ENCODE measurements around the gene OGA. TPM values are rescaled to one million over a fixed set of nuclear protein-coding genes. Genes with fewer than 3 reads are reported as not detected.

The OGA gene
- total and polyA plus RNA-seq, 10 donors = 65.7 to 234 (median 162) TPM

DNA sequence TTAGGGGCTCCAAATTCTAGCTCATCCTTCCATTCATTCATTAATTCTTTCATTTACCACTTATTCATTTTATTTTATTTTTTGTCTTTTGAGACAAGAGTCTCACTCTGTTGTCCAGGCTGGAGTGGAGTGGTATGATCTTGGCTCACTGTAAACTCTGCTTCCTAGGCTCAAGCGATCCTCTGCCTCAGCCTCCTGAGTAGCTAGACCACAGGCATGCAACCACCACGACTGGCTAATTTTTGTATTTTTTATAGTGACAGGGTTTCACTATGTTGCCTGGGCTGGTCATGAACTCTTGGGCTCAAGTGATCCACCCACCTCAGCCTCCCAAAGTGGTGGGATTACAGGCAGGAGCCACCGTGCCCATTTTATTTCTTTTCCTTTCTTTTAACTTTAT lies 74.0 kb downstream of the OGA start:
- TF ChIP-seq CTCF (IDR thresholded peaks at IDR 0.05 in 8 of 11, conservative IDR thresholded peaks at IDR 0.05 in 3 of 11) (no peak), POLR2A (IDR thresholded peaks at IDR 0.05) (no peak), POLR2AphosphoS5 (IDR thresholded peaks at IDR 0.05) (no peak)

DNA sequence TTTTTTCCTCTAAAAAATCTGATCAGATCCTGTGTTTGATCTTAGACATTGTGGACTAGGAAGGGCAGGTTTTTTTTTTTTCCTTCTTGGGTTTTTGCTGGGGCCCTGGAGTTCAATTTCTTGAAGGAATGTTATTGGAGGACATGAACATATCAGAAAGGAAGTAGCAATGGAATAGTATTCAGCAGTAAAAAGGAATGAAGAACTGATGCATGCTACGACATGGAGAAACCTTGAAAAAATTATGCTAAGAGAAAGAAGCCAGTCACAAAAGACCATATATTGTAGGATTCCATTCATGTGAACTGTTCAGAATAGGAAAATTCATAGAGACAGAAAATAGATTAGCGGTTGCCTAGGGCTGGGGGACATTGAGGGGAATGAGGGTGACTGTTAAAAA lies 76.3 kb downstream of the OGA start:
- intact Hi-C loops (cut with DNase I; ENCODE audit: low total_unique reads) = no loop called here
- Histone ChIP-seq H3K4me1 (no peaks in the 10 kb centered on the region), H3K4me3 (no peak overlapping the region), H3K27me3 (replicated peaks in 1 of 7) (peaks cover 0 to 35% (median 0%) of the 10 kb centered on the region in 7 donors), H3K36me3 (no peaks in the 10 kb centered on the region), H3K9me3 (no peaks in the 10 kb centered on the region), H3K27ac (no peak overlapping the region)
- TF ChIP-seq POLR2AphosphoS5 (IDR thresholded peaks at IDR 0.05) = no peak
- no peak for TF ChIP-seq CTCF (IDR thresholded peaks at IDR 0.05 in 8 of 11, conservative IDR thresholded peaks at IDR 0.05 in 3 of 11)
- TF ChIP-seq POLR2A (IDR thresholded peaks at IDR 0.05) = no peak
- 44 to 51% (median 46%) methylated on average over 2 of the region's 2 CpGs for WGBS, 5 donors
- no peak for DNase-seq

More for the DNA sequence above, 74.0 kb downstream of the OGA start:
- no peaks in the 10 kb centered on the region for H3K36me3 ChIP-seq
- H3K27me3 ChIP-seq (replicated peaks in 1 of 7) = peaks cover 0 to 15% (median 0%) of the 10 kb centered on the region in 7 donors
- H3K4me1 ChIP-seq = no peaks in the 10 kb centered on the region
- DNase-seq = no peak
- intact Hi-C loops (cut with DNase I; ENCODE audit: low total_unique reads) = no loop called here
- no peaks in the 10 kb centered on the region for H3K9me3 ChIP-seq
- 73 to 80% (median 79%) methylated on average over 3 of the region's 3 CpGs for whole genome bisulfite sequencing, 5 donors
- no peak overlapping the region for H3K4me3 ChIP-seq
- no peak overlapping the region for H3K27ac ChIP-seq

- TF ChIP-seq CTCF (IDR thresholded peaks at IDR 0.05 in 8 of 11, conservative IDR thresholded peaks at IDR 0.05 in 3 of 11) (no peak), POLR2A (IDR thresholded peaks at IDR 0.05) (no peak)
- WGBS, 5 donors = 75 to 83% (median 79%) methylated on average over 3 of the region's 3 CpGs
- no peaks in the 10 kb centered on the region for H3K36me3 ChIP-seq
- intact Hi-C loops (cut with DNase I; ENCODE audit: low total_unique reads) = no loop called here
- no peak overlapping the region for H3K4me3 ChIP-seq
- DNase-seq = no peak
- H3K4me1 ChIP-seq = no peaks in the 10 kb centered on the region
- no peaks in the 10 kb centered on the region for H3K9me3 ChIP-seq
- peaks cover 0 to 56% (median 0%) of the 10 kb centered on the region in 7 donors for H3K27me3 ChIP-seq (replicated peaks in 1 of 7)
- no peak overlapping the region for H3K27ac ChIP-seq
Measured at GRCh38 chr10:101736666-101737065, 81.6 kb downstream of the OGA start.

Other genes starting within 250 kb of the OGA start
- gene POLL, start 230.2 kb downstream of the OGA start, total RNA-seq = 10 to 100 TPM; 27.6 to 36.7 (median 28.9) TPM
- gene POLL, start 230.2 kb downstream of the OGA start, polyA plus RNA-seq = 10 to 100 TPM; 22.3 to 40.3 (median 39.0) TPM
- gene DPCD, start 230.1 kb downstream of the OGA start, total RNA-seq = 1 to 10 TPM; 3.2 to 9.6 (median 5.4) TPM
- 1 to 10 TPM; 3.2 to 4.5 (median 4.4) TPM for gene DPCD, start 230.1 kb downstream of the OGA start, polyA plus RNA-seq
- gene FBXW4, start 123.3 kb downstream of the OGA start, total RNA-seq = 10 to 100 TPM; 51.1 to 78.1 (median 64.3) TPM
- 10 to 100 TPM; 24.1 to 38.6 (median 31.7) TPM for gene FBXW4, start 123.3 kb downstream of the OGA start, polyA plus RNA-seq
- not detected for gene FGF8, start 42.3 kb downstream of the OGA start, total RNA-seq
- gene FGF8, start 42.3 kb downstream of the OGA start, polyA plus RNA-seq = under 1 TPM in 2 of 3 donors, not detected in 1; 0.11 TPM
- 10 to 100 TPM; 16.8 to 46.9 (median 24.6) TPM for gene NPM3, start 35.0 kb downstream of the OGA start, total RNA-seq
- gene NPM3, start 35.0 kb downstream of the OGA start, polyA plus RNA-seq = 10 to 100 TPM; 33.5 to 54.6 (median 44.2) TPM
- gene KCNIP2, start 25.4 kb upstream of the OGA start, total RNA-seq = 1 to 10 TPM; 4.2 to 8.6 (median 6.5) TPM
- gene KCNIP2, start 25.4 kb upstream of the OGA start, polyA plus RNA-seq = 1 to 10 TPM in 2 of 3 donors, under 1 TPM in 1; 1.00 to 1.7 (median 1.3) TPM
- 10 to 100 TPM; 19.4 to 37.4 (median 25.8) TPM for gene ARMH3, start 237.7 kb upstream of the OGA start, total RNA-seq
- 10 to 100 TPM; 11.6 to 13.5 (median 13.5) TPM for gene ARMH3, start 237.7 kb upstream of the OGA start, polyA plus RNA-seq
- gene HPS6, start 246.9 kb upstream of the OGA start, total RNA-seq = 10 to 100 TPM; 15.9 to 29.5 (median 21.9) TPM
- 10 to 100 TPM in 2 of 3 donors, 1 to 10 TPM in 1; 7.2 to 14.1 (median 10.8) TPM for gene HPS6, start 246.9 kb upstream of the OGA start, polyA plus RNA-seq